Adrenal gland (tissue), 12 donors: ENCODE data around the gene HSPA1B. TPM values are rescaled to one million over a fixed set of nuclear protein-coding genes. Genes with fewer than 3 reads are reported as not detected.

ENCODE experiments used
- DNase-seq, 7 donors: peaks; one replicate each; pipeline ENCODE4 v3.0.0-alpha.2; 2019 to 2020
- H3K27ac ChIP-seq, 5 donors: fragments of 200-600 bp; sonication (generic) in 4 of 5; 1 replicate in 3 of 5; 2 replicates in 2 of 5; pipeline versions ENCODE4 v1.5.1 to v1.8.0; 2016 to 2020; ENCODE audit warnings: mild to moderate bottlenecking in 1 of 5
- H3K27me3 ChIP-seq: fragments of 200-600 bp; 2 replicates; pipeline ENCODE4 v1.8.0; 2021
- H3K36me3 ChIP-seq, 2 donors: fragments of 200-600 bp; replicated peaks in 1 of 2; 1 replicate in 1 of 2; 2 replicates in 1 of 2; pipeline versions ENCODE4 v1.5.1 to v1.8.0; 2018 to 2022
- H3K4me1 ChIP-seq, 2 donors: fragments of 200-600 bp; replicated peaks in 1 of 2; 1 replicate in 1 of 2; 2 replicates in 1 of 2; pipeline versions ENCODE4 v1.5.1 to v1.8.0; 2018 to 2021
- H3K4me3 ChIP-seq, 4 donors: fragments of 200-600 bp; sonication (generic) in 3 of 4; one replicate each; pipeline ENCODE4 v1.5.1; 2016 to 2018
- H3K9me3 ChIP-seq, 3 donors: fragments of 200-600 bp; sonication (generic) in 1 of 3; replicated peaks in 1 of 3; 1 replicate in 2 of 3; 2 replicates in 1 of 3; pipeline versions ENCODE4 v1.5.1 to v1.8.0; 2016 to 2021
- CTCF ChIP-seq, 6 experiments: fragments of 450-650 bp in 4 of 6; fragments of 200-600 bp in 2 of 6; sonication (generic) in 1 of 6; IDR thresholded peaks; 1 replicate in 5 of 6; 2 replicates in 1 of 6; pipeline versions ENCODE4 v1.5.1 to v1.8.0; 2016 to 2021; ENCODE audit warnings: antibody characterized with exemption in 6 of 6, mild to moderate bottlenecking in 2 of 6, moderate library complexity in 1 of 6
- POLR2A ChIP-seq, 2 donors: fragments of 450-650 bp; IDR thresholded peaks; one replicate each; pipeline ENCODE4 v1.6.1; 2017; ENCODE audit warnings: antibody characterized with exemption in 2 of 2, mild to moderate bottlenecking in 2 of 2, moderate library complexity in 1 of 2
- WGBS, 4 donors: extraction: QIAGEN DNeasy Blood & Tissue Kit in 2 of 4; methylation state at CpG; one replicate each; pipeline versions ENCODE4 v1.1.5 to v1.1.7; 2013 to 2017; 5-methylcytosine and 5-hydroxymethylcytosine counted together
- intact Hi-C, 2 donors: fragments of 100-400 bp; cut with DNase I; formaldehyde crosslinking; loops; one replicate each; pipeline versions ENCODE4 v1.14.1 to v1.15.0; 2022 to 2023
- polyA plus RNA-seq, 3 donors: library from polyadenylated mRNA; stranded (reverse); fragments of 200-250 nt in 2 of 3; fragments of 350-450 nt in 1 of 3; fragmentation: Illumina TruSeq in 1 of 3; extraction: RNeasy Lipid Tissue Mini Kit (QIAGEN cat#74804) in 1 of 3; gene quantifications; one replicate each; pipeline ENCODE4 v1.2.3, GENCODE V29; 2013 to 2014
- total RNA-seq, 9 donors: library from RNA; depleted of rRNA in 4 of 9; stranded (reverse); fragments of >200 nt in 4 of 9; fragments of 120-200 nt in 1 of 9; fragmentation: NEBNext Ultra II Directional in 1 of 9; extraction: Animal tissue kit (Norgen Biotek cat#: 25700) in 1 of 9; gene quantifications; one replicate each; pipeline versions ENCODE4 v1.1.0 to v1.2.4, GENCODE V29; 2013 to 2023
- donor health status: healthy with polysubstance abuse.
- donor health status: Bipolar disorder and iron deficiency.
- donor health status: DM: yes; HTN: yes; CAD: no.
- donor health status: DM: no; HTN: no; CAD: no.
- donor health status: DM: no; HTN: no; CAD: no.
- donor health status: DM: yes; HTN: yes; CAD: no.

The HSPA1B gene
- total and polyA plus RNA-seq, 12 donors = 29.0 to 424 (median 212) TPM

- Histone ChIP-seq H3K36me3 (peaks cover 0 to 70% of the 10 kb centered on the region in 2 donors), H3K9me3 (no peaks in the 10 kb centered on the region), H3K27me3 (no peaks in the 10 kb centered on the region), H3K27ac (no peak overlapping the region), H3K4me1 (no peaks in the 10 kb centered on the region), H3K4me3 (no peak overlapping the region)
- no peak for TF ChIP-seq POLR2A (IDR thresholded peaks at IDR 0.05)
- no peak for TF ChIP-seq CTCF (IDR thresholded peaks at IDR 0.05)
- intact Hi-C loops = no loop called here
- 91 to 93% (median 92%) methylated on average over 12 to 15 of the region's 15 CpGs for WGBS, 4 donors
- DNase-seq = no peak
Observed at GRCh38 chr6:31784098-31784925, 43.2 kb upstream of the HSPA1B start.

GRCh38 chr6:31785475-31785874, 42.1 kb upstream of the HSPA1B start:
- H3K36me3 ChIP-seq = peaks cover 0 to 62% of the 10 kb centered on the region in 2 donors
- 90 to 94% (median 93%) methylated on average over 6 to 11 of the region's 11 CpGs for WGBS, 4 donors
- TF ChIP-seq CTCF (IDR thresholded peaks at IDR 0.05) (no peak), POLR2A (IDR thresholded peaks at IDR 0.05) (no peak)

GRCh38 chr6:31791324-31792089, 36.0 kb upstream of the HSPA1B start:
- intact Hi-C loops = no loop called here
- Histone ChIP-seq H3K4me3 (no peak overlapping the region), H3K27me3 (no peaks in the 10 kb centered on the region), H3K9me3 (no peaks in the 10 kb centered on the region), H3K27ac (no peak overlapping the region), H3K36me3 (peaks cover 0 to 25% of the 10 kb centered on the region in 2 donors), H3K4me1 (peaks cover 13 to 23% of the 10 kb centered on the region in 2 donors)
- WGBS, 4 donors = 72 to 80% (median 76%) methylated on average over 12 of the region's 12 CpGs
- TF ChIP-seq POLR2A (IDR thresholded peaks at IDR 0.05) = no peak
- TF ChIP-seq CTCF (IDR thresholded peaks at IDR 0.05) = peak in 5 of 6 experiments; percentile 29 to 56 (median 46)
- DNase-seq = peak in 4 of 7 donors; percentile 40 to 76 (median 60)

More at GRCh38 chr6:31785475-31785874, 42.1 kb upstream of the HSPA1B start:
- Histone ChIP-seq H3K9me3 (no peaks in the 10 kb centered on the region), H3K27ac (no peak overlapping the region), H3K4me3 (no peak overlapping the region), H3K27me3 (no peaks in the 10 kb centered on the region), H3K4me1 (no peaks in the 10 kb centered on the region)
- intact Hi-C loops = no loop called here
- DNase-seq = no peak

GRCh38 chr6:31792090-31792374, 35.5 kb upstream of the HSPA1B start:
- Histone ChIP-seq H3K27me3 (no peaks in the 10 kb centered on the region), H3K27ac (peak overlapping the region in 1 of 5 donors; percentile 97), H3K4me3 (no peak overlapping the region), H3K36me3 (peaks cover 0 to 23% of the 10 kb centered on the region in 2 donors), H3K4me1 (peaks cover 13 to 23% of the 10 kb centered on the region in 2 donors), H3K9me3 (no peaks in the 10 kb centered on the region)
- TF ChIP-seq CTCF (IDR thresholded peaks at IDR 0.05) (no peak), POLR2A (IDR thresholded peaks at IDR 0.05) (no peak)
- no peak for DNase-seq
- intact Hi-C loops = no loop called here
- WGBS, 4 donors = 83 to 95% (median 83%) methylated on average over 3 of the region's 3 CpGs
